Loucy (cell line): ENCODE data around the gene PACRGL.
"Not testable (repeated sequence)": the region's sequence is repeated elsewhere in the genome, so short reads cannot be mapped to it uniquely, and the experiment has no call there.

ENCODE experiments used
- H2AFZ ChIP-seq: fragments of 200-600 bp; sonication (generic); 2 replicates; pipeline ENCODE4 v1.6.0; 2016; ENCODE audit warnings: antibody characterized with exemption, mild to moderate bottlenecking, low read length, moderate library complexity
- H3F3A ChIP-seq: fragments of 200-600 bp; 2 replicates; pipeline ENCODE4 v1.6.0; 2016; ENCODE audit warnings: antibody characterized with exemption, low read depth, mild to moderate bottlenecking
- H3K27me3 ChIP-seq: fragments of 200-600 bp; sonication (generic); 2 replicates; pipeline ENCODE4 v1.6.1; 2014; ENCODE audit warnings: low read length, mild to moderate bottlenecking; ENCODE audit not compliant: insufficient read depth, poor library complexity, severe bottlenecking
- H3K36me3 ChIP-seq: fragments of 200-600 bp; sonication (generic); 2 replicates; pipeline ENCODE4 v1.6.1; 2016; ENCODE audit warnings: low read length; ENCODE audit not compliant: insufficient read depth
- H3K4me1 ChIP-seq: fragments of 200-600 bp; sonication (generic); 2 replicates; pipeline ENCODE4 v1.5.1; 2014; ENCODE audit warnings: low read length, mild to moderate bottlenecking; ENCODE audit not compliant: insufficient read depth, poor library complexity, severe bottlenecking
- H3K4me2 ChIP-seq: fragments of 200-600 bp; sonication (generic); 2 replicates; pipeline ENCODE4 v1.6.0; 2014; ENCODE audit warnings: antibody characterized with exemption, low read length, low read depth, mild to moderate bottlenecking; ENCODE audit not compliant: poor library complexity, severe bottlenecking
- H3K4me3 ChIP-seq: fragments of 200-600 bp; sonication (generic); 2 replicates; pipeline ENCODE4 v1.5.1; 2014; ENCODE audit warnings: low read length, mild to moderate bottlenecking, mixed read lengths; ENCODE audit not compliant: poor library complexity, severe bottlenecking
- H3K79me2 ChIP-seq: fragments of 200-600 bp; sonication (generic); 2 replicates; pipeline ENCODE4 v1.6.1; 2014; ENCODE audit warnings: low read length; ENCODE audit not compliant: insufficient read depth
- H3K9ac ChIP-seq: fragments of 200-600 bp; sonication (generic); 2 replicates; pipeline ENCODE4 v1.6.0; 2014; ENCODE audit warnings: mild to moderate bottlenecking, low read depth, low read length, moderate library complexity; ENCODE audit not compliant: poor library complexity, severe bottlenecking
- H3K9me2 ChIP-seq: fragments of 200-600 bp; sonication (generic); replicated peaks from 2 replicates; pipeline ENCODE4 v1.6.1; 2016; ENCODE audit warnings: low read depth, low read length, mixed read lengths
- H3K9me3 ChIP-seq: fragments of 200-600 bp; sonication (generic); 2 replicates; pipeline ENCODE4 v1.6.1; 2014; ENCODE audit warnings: mild to moderate bottlenecking, antibody characterized with exemption, low read length, low read depth; ENCODE audit not compliant: insufficient read depth
- H4K20me1 ChIP-seq: fragments of 200-600 bp; sonication (generic); 2 replicates; pipeline ENCODE4 v1.6.0; 2014; ENCODE audit warnings: antibody characterized with exemption, low read length, mild to moderate bottlenecking; ENCODE audit not compliant: insufficient read depth, poor library complexity, severe bottlenecking
- CTCF ChIP-seq: fragments of 200-600 bp; sonication (generic); conservative IDR thresholded peaks from 2 replicates; pipeline ENCODE4 v1.5.1; 2014; ENCODE audit warnings: mild to moderate bottlenecking, antibody characterized with exemption, low read length
- EZH2phosphoT487 ChIP-seq: fragments of 200-600 bp; IDR thresholded peaks from 2 replicates; pipeline ENCODE4 v1.6.1; 2018; ENCODE audit warnings: antibody characterized with exemption, mild to moderate bottlenecking, moderate library complexity, borderline replicate concordance

The PACRGL gene

GRCh38 chr4:20773144-20773997, 73.1 kb downstream of the PACRGL start:
- H3K36me3 ChIP-seq: no peaks in the 10 kb centered on the region
- peak overlapping the region; percentile 72; the same call in 1 of the 2 replicates for H2AFZ ChIP-seq
- H3K4me1 ChIP-seq: no peaks in the 10 kb centered on the region
- no peaks in the 10 kb centered on the region for H3K79me2 ChIP-seq
- H3K4me2 ChIP-seq: no peak overlapping the region
- TF ChIP-seq EZH2phosphoT487: no peak
- TF ChIP-seq CTCF: peak; percentile 76
- H4K20me1 ChIP-seq: no peaks in the 10 kb centered on the region
- no peaks in the 10 kb centered on the region for H3K9me3 ChIP-seq
- H3K9me2 ChIP-seq: no peaks in the 10 kb centered on the region
- no peaks in the 10 kb centered on the region for H3K27me3 ChIP-seq
- no peak overlapping the region for H3K9ac ChIP-seq
- H3K4me3 ChIP-seq: no peak overlapping the region
- no peaks in the 10 kb centered on the region for H3F3A ChIP-seq

- H3K9me3 ChIP-seq: no peaks in the 10 kb centered on the region
- H3K4me3 ChIP-seq: no peak overlapping the region
- no peak for TF ChIP-seq EZH2phosphoT487
- TF ChIP-seq CTCF: no peak
- no peaks in the 10 kb centered on the region for H4K20me1 ChIP-seq
- no peak overlapping the region for H3K4me2 ChIP-seq
- H3K9me2 ChIP-seq: no peaks in the 10 kb centered on the region
- H3K36me3 ChIP-seq: no peaks in the 10 kb centered on the region
- H3K4me1 ChIP-seq: no peaks in the 10 kb centered on the region
- no peaks in the 10 kb centered on the region for H3K27me3 ChIP-seq
- no peaks in the 10 kb centered on the region for H3K79me2 ChIP-seq
- no peaks in the 10 kb centered on the region for H3F3A ChIP-seq
- no peak overlapping the region for H3K9ac ChIP-seq
- no peak overlapping the region for H2AFZ ChIP-seq
Measured at GRCh38 chr4:20778896-20779295, 78.6 kb downstream of the PACRGL start.

GRCh38 chr4:20783134-20783533, 82.9 kb downstream of the PACRGL start:
- H3K9me3 ChIP-seq, H3K4me2 ChIP-seq, H3K4me3 ChIP-seq, H4K20me1 ChIP-seq, H3K9ac ChIP-seq, H3K9me2 ChIP-seq, H2AFZ ChIP-seq, H3K27me3 ChIP-seq, H3F3A ChIP-seq, H3K79me2 ChIP-seq, H3K36me3 ChIP-seq, H3K4me1 ChIP-seq: not testable (repeated sequence)
